NCI-H1694 treated with DMSO at 0.1 percent for 48 hours (cell line): Measurements from ENCODE around the gene TRDN.

Source experiments
- DNase-seq: peaks from one replicate; lab custom pipeline; 2025; lab: John Stamatoyannopoulos, UW

Gene TRDN

DNA sequence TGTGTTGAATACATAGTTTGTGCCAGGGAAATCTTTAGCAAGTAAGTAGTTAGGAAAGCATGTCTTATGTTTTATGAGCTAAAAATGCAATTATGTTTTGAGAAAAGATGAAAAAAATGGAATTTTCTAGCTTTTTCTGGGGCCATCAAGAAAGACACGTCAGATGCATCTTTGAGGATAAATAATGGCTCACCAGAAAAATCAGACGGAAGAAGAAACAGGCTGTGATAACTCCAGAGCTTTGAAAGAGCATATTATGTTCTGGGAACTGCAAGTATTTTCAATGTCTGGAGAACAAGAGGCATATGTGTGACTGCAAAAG lies 467.0 kb downstream of the TRDN start:
- no peak for DNase-seq

DNA sequence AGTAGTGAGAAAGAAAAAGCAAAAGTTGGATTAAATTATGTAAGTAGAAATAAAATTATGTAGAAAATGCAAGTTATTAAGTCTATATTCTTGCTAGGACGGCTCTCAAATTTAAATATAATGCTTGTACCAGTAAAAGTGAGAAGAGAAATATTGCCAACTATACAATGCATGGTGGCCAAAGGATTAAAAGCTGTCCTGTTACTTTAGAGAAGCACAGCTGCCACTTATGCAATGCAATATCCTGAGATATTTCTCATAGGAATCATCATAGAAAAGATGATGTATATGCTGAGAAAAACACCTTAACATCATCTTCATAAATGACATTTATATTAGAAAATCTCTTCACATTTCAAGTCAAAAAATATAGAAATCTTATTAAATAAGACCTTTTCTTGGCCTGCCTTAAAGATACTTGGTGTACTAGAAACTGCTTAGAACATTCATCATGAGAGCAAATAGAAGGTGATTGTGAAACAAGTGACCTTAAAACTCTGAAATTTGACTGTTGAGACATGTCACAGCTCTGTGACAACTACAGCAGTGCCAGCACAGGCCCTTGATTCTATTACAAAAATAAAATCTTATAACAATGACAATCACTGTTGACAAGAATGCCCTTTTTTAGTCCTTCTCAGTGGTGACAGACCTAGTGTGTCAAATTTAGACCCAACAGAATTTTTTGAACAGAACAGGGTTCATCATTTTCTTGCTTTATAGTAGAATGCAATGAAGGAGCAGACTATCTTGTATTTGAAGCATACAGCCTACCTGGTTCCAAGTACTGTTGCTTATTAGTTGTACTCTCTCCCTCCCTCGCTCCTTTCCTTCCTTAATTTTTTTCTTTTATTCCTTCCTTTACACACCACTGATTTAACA lies 467.6 kb downstream of the TRDN start:
- DNase-seq: no peak

DNA sequence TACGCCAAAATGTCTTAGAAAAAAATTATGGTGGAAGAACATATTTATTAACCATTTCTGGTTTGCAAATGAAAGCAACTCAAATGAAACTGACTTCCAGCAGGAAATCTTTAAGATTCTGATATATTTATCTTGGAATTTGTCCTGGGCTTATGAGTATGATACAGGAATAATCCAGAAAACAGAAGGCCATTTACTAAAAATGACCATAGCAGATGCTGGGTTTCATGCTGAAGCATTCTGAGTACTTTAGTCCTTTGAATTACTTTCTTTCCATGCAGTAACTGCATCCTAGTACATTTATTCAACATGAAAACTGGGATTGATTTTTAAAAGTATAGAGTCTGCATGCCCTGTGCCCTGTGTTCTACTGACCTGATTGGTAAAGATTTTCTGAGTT lies 468.3 kb downstream of the TRDN start:
- no peak for DNase-seq
